GM21576 (cell line): ENCODE measurements around the gene GPR139.

Experiments used
- ATAC-seq: cut with Tn5 transposase; IDR thresholded peaks from one replicate; pipeline ENCODE4 v1.9.1; 2021; ENCODE audit warnings: mild to moderate bottlenecking, moderate library complexity; ENCODE audit not compliant: unreplicated experiment

GPR139 gene

GRCh38 chr16:20073203-20074098 is at the start of gene GPR139:
Gene GPR139 (minus strand): TSS chr16:20073890. CDS start chr16:20073616, 274 bp downstream.
- no peak for ATAC-seq

GRCh38 chr16:20122011-20122410 is 48.3 kb upstream of the GPR139 start:
- no peak for ATAC-seq

DNA sequence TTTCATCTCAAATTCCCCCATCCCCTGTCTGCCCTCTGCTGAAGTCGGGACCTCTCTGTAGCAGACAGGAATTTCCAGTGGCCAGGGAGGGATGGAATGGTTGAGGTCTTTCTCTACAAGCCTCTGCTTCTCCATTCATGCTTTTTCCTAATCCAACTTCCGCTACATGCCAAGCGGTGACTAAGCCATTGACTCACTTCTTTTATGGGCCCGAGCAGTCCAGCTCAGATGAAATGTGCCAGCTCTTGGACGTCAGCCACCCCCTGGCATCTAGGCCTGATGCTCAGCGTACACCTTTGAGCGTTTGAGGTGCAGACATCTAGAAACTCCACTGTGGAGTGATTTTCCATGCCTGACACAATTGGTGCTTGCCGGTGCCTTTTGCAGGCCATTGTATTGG is 40.7 kb upstream of the GPR139 start:
- ATAC-seq: no peak

DNA sequence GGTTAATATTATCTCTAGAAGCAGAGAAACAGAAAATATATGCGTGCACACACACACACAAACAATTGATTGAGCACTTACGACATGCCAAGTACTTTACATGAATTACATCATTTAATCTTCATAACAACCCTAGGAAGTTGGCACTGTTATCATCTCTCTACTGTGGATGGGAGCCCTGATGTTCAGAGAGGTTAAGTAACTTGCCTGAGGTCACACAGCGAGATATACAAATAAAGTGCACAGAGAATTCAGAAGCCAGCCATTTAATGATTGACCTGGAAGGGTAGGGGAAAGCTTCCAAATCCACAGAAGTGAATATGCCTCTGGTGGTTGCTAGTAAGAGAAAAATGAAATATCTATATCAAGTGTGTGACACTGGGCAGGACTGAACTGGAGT is 37.5 kb upstream of the GPR139 start:
- ATAC-seq: no peak

DNA sequence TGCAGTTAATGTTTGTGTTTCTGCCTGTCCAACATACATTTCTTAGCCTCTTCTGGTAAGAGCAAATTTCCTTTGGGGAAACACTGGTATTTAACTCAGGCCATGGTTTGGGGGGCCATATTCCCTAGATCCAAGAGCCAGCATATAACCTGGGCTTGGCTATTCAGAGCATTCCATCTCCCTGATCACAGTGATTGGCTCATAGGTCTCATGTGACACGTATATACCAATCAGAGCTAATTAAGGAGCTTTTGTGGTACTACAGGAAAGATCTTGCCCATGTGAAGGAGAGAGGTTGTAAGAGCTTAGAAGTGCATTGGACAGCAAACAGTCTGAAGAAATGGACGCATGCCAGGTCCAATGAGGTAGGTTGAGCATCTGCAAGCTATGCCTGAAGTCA is 33.4 kb upstream of the GPR139 start:
- no peak for ATAC-seq

- ATAC-seq: no peak
Measured at GRCh38 chr16:20104563-20105183, 31.0 kb upstream of the GPR139 start.

DNA sequence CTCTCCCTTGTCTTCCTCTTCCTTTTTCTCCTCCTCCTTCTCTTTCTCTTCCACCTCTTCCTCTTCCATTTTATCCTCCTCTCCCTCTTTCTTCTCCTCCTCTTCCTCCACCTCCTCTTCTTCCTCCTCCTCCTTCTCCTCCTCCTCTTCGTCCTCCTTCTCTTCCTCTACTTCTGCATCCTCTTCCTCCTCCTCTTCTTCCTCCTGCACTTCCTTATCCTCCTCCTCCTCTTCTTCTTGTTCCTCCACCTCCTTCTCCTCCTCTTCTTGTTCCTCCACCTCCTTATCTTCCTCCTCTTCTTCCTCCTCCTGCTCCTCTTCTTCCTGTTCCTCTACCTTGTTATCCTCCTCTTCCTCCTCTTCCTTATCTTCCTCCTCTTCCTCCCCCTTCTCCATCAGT is 28.8 kb upstream of the GPR139 start:
- ATAC-seq: no peak

- ATAC-seq: no peak
Measured at GRCh38 chr16:20102021-20102420, 28.3 kb upstream of the GPR139 start.

DNA sequence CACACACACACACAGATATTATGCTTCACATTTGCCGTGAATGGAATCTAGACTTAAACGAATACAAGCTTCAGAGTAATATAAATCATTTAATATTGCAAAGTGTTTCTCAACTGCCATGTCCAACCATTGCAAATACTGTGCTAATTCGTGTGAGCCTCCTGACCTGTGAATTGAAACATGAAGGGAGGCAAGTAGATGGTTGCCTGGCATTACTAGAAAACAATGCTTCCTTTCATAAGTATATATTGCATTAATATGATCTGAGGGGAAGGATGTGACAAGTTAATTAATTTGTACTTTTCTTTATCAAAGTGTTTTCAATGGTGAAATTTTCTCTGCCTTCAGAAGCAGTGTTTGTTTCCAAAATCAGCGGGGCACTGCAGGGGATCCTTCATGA is 25.7 kb upstream of the GPR139 start:
- no peak for ATAC-seq

- ATAC-seq: no peak
Measured at GRCh38 chr16:20094157-20094556, 20.5 kb upstream of the GPR139 start.

DNA sequence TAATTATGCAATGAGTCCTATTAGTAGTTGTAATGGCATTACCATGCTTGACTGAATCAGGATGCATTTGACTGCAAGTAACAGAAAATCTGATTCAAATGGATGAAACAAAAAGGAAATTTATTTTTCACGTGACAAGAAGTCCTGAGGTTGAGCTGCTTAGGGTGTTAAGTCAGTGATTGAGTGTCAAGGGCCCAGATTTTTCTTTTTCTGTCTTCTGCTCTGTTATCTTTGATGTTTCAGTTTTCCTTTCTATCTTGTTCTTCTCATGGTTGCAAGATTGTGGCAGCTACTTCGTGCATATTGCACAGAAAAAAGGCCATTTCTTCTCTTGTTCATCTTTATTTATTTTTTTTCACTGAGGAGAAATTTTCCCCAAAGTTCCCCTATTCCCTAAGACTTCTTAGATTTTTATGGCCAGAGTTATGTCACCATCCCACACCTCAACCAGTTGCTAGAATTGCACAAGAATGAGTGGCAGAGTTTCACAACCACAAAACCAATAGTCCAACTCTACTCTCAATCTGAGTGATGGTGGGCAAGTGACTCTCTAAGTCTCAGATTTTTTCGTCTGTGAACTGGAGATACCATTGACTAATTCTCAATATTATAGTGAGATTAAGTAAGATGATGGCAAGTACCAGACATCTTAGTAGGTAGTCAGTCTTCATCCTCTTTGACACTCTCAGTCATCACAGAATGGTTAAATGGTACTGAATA is 15.7 kb upstream of the GPR139 start:
- no peak for ATAC-seq

- no peak for ATAC-seq
Measured at GRCh38 chr16:20084624-20085226, 11.0 kb upstream of the GPR139 start.

GRCh38 chr16:20079106-20079505 is 5.4 kb upstream of the GPR139 start:
- ATAC-seq: no peak

DNA sequence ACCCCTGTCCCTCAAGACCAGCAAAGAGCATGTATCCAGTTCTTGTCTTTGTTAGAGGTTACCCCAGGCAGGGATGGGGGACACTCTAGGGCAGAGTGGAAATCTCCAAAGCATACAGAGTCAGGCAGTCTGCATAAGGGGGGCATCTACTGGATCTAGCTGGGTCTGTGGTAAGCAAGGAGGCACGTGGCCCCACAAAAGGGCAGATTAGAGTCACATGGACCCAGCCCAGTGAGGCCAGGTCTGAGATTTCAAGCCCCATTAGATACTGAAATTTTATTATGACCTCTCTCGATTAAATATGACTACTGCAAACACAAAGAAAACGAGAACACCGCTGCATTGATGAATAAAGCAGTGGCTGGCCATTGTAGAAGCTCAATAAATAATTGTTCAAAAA is 1.6 kb upstream of the GPR139 start:
- no peak for ATAC-seq

DNA sequence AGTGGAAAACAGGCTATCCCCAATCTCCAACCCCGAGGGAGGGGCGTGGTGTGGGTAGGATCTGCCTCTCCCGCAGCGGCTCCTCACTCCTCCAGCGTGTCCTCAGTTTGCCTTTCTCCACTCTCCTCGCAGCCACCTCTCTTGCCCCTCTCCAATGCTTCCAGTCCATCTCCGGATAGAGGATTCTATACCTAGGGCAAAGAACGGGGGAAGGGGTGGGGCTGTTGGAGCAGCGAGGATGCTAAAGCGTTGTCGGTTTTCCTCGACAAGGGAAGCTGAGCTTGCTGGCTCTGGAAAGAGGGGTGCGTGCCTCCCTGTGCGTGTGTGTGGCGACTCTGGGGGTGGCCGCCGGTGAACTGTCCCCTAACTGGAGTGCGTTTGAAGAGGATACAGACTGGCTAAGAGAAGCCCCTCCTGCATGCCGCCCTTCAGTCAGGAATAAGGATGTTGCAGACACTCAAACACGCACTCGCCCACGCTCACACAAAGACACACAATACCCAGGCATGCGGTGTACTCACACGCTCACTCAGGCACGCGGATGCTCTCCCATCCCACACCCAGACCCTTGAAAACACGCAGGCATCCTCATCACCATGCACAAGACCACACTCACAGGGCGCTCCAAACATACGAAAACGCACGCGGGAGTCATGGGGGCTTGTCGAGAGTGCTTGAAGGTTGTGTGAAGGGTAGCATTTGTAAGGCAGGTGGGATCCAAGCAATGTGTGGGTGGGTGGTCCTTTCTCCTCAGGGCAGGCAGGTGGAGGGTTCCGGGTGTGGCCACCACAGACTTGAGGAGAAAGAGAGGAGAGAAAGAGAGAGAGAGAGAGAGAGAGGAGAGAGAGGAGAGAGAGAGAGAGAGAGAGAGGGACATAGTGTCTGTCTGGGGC is 655 bp upstream of the GPR139 start:
- no peak for ATAC-seq

DNA sequence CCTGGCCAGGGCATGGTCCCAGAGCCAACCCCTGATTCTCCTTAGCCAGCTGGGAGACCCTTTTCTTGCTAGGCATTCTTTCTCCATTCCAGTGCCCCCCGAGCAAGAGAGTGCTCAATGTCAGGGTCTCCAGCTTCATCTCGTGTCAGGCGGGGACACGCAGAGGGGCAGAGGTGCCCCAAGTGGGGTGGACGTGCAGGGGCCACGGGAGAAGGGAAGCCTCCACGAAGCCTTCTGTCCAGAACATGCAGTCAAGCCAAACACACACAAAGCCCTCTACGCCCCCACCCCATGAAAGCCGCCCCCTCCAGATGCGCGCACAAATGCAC is 852 bp downstream of the GPR139 start:
- ATAC-seq: no peak

DNA sequence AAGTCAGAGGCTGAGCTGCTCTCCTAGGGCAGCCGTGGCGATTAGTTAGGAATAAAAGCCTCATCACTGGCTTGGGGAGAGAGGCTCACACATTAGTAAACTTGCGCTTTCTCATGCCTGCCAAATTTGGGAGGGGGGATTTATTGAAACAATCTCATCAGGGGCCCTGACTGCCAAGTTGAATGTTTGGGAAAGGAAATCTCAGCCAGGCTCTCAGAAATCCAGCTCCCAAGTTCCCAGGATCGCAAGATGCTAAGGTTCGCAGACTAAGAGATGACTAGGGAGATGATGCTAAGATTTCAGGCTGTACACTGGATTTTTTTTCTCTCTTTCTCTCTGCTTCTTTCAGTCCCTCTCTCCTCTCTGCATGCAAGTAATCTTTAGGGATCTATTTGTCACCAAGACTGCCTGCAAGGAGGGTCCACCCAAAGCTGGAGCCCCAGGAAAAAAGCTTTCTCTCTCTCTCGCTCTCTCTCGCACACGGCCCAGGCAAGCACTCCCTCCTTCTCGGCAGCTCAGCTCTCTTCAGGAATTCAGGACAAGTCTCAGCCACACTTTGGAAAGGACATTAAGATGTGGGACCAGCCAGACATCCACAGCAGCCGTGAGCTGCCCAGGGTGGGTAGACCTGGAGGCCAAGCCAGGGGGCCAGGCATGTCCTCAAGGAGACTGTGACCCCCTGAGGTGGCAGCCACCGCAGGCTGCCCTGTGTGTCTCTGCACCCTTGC is 1.4 kb downstream of the GPR139 start:
- ATAC-seq: no peak

GRCh38 chr16:20064931-20065330 is 8.8 kb downstream of the GPR139 start:
- ATAC-seq: no peak

DNA sequence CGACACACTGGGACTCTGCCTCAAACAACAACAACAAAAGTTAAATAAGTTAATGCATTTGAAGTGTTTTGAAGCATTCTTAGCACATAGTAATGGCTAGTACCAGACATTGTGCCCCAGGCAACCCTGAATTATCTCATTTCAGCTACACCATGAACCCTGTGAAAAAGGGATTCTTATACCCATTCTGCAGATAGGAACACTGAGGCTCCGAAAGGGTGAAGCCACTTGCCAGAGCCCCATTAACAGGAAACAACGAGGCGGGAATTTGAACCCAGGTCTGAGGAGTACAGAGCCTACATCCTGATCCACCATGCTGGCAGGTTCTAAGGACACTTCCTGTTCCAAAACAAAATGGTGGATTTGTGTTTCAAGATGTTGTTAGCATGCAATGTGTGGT is 9.2 kb downstream of the GPR139 start:
- ATAC-seq: no peak

GRCh38 chr16:20061132-20061531 is 12.6 kb downstream of the GPR139 start:
- ATAC-seq: no peak
